Measurements from ENCODE around the gene CCDC3. TPM values are rescaled to one million over a fixed set of nuclear protein-coding genes. Genes with fewer than 3 reads are reported as not detected.

The CCDC3 gene
- total RNA-seq, 1 experiment from 2014 or later, result 2.8 TPM

GRCh38 chr10:12973149-12973718, 28.3 kb downstream of the CCDC3 start:
- intact Hi-C loops (cut with micrococcal nuclease; ENCODE audit: unreplicated experiment), result no loop called here
- Histone ChIP-seq H3K4me3 (ENCODE audit: low read depth, low read length, poor library complexity, severe bottlenecking) (no peak overlapping the region), H3K27ac (ENCODE audit: low read depth, low read length, poor library complexity, severe bottlenecking) (no peak overlapping the region), H3K36me3 (ENCODE audit: insufficient read depth, low read length, poor library complexity, severe bottlenecking) (no peaks in the 10 kb centered on the region), H3K27me3 (replicated peaks; ENCODE audit: insufficient read depth, low read depth, low read length, poor library complexity) (no peaks in the 10 kb centered on the region), H3K4me1 (ENCODE audit: insufficient read depth, low read length, poor library complexity, severe bottlenecking) (no peaks in the 10 kb centered on the region), H3K9me3 (ENCODE audit: low read depth, low read length, poor library complexity, severe bottlenecking) (no peaks in the 10 kb centered on the region)
- POLR2A ChIA-PET (ENCODE audit: low non-redundant PET), result no interaction called here
- BruUV-seq (replicated peaks), result no TSS peak
- CTCF ChIA-PET, result no interaction called here
- TF ChIP-seq EZH2 (IDR thresholded peaks at IDR 0.05; ENCODE audit: borderline replicate concordance, low read depth, low read length, poor library complexity, severe bottlenecking) (no peak), CTCF (conservative IDR thresholded peaks at IDR 0.05; ENCODE audit: low read depth, low read length) (no peak)
- no peak for DNase-seq (ENCODE audit: low spot score)

- ChIA-PET POLR2A (ENCODE audit: low non-redundant PET) (no interaction called here), CTCF (no interaction called here)
- no TSS peak for BruUV-seq (replicated peaks)
- intact Hi-C loops (cut with micrococcal nuclease; ENCODE audit: unreplicated experiment), result no loop called here
- Histone ChIP-seq H3K9me3 (ENCODE audit: low read depth, low read length, poor library complexity, severe bottlenecking) (no peaks in the 10 kb centered on the region), H3K27ac (ENCODE audit: low read depth, low read length, poor library complexity, severe bottlenecking) (no peak overlapping the region), H3K4me3 (ENCODE audit: low read depth, low read length, poor library complexity, severe bottlenecking) (no peak overlapping the region), H3K36me3 (ENCODE audit: insufficient read depth, low read length, poor library complexity, severe bottlenecking) (no peaks in the 10 kb centered on the region), H3K27me3 (replicated peaks; ENCODE audit: insufficient read depth, low read depth, low read length, poor library complexity) (no peaks in the 10 kb centered on the region), H3K4me1 (ENCODE audit: insufficient read depth, low read length, poor library complexity, severe bottlenecking) (no peaks in the 10 kb centered on the region)
- DNase-seq (ENCODE audit: low spot score), result no peak
- TF ChIP-seq CTCF (conservative IDR thresholded peaks at IDR 0.05; ENCODE audit: low read depth, low read length) (no peak), EZH2 (IDR thresholded peaks at IDR 0.05; ENCODE audit: borderline replicate concordance, low read depth, low read length, poor library complexity, severe bottlenecking) (no peak)
Observed at GRCh38 chr10:12972146-12972545, 29.4 kb downstream of the CCDC3 start.

- TF ChIP-seq EZH2 (IDR thresholded peaks at IDR 0.05; ENCODE audit: borderline replicate concordance, low read depth, low read length, poor library complexity, severe bottlenecking), result no peak
- TF ChIP-seq CTCF (conservative IDR thresholded peaks at IDR 0.05; ENCODE audit: low read depth, low read length), result no peak
- CTCF ChIA-PET, result no interaction called here
- no TSS peak for BruUV-seq (replicated peaks)
- intact Hi-C loops (cut with micrococcal nuclease; ENCODE audit: unreplicated experiment), result no loop called here
- Histone ChIP-seq H3K27me3 (replicated peaks; ENCODE audit: insufficient read depth, low read depth, low read length, poor library complexity) (no peaks in the 10 kb centered on the region), H3K9me3 (ENCODE audit: low read depth, low read length, poor library complexity, severe bottlenecking) (no peaks in the 10 kb centered on the region), H3K4me3 (ENCODE audit: low read depth, low read length, poor library complexity, severe bottlenecking) (no peak overlapping the region), H3K27ac (ENCODE audit: low read depth, low read length, poor library complexity, severe bottlenecking) (no peak overlapping the region), H3K4me1 (ENCODE audit: insufficient read depth, low read length, poor library complexity, severe bottlenecking) (no peaks in the 10 kb centered on the region), H3K36me3 (ENCODE audit: insufficient read depth, low read length, poor library complexity, severe bottlenecking) (no peaks in the 10 kb centered on the region)
- POLR2A ChIA-PET (ENCODE audit: low non-redundant PET), result no interaction called here
- no peak for DNase-seq (ENCODE audit: low spot score)
Observed at GRCh38 chr10:12971001-12971788, 30.3 kb downstream of the CCDC3 start.
